ENCODE measurements around the gene BIVM. TPM values are rescaled to one million over a fixed set of nuclear protein-coding genes. Genes with fewer than 3 reads are reported as not detected.
A peak's percentile ranks its signal among the peaks of the same experiment; 100 is the strongest.

Gene BIVM
- total and polyA plus RNA-seq, 2 donors (not counting 3 experiments of a cell fraction or from before 2014, with no cell fraction given), result 7.7 to 20.3 TPM

- peak; percentile 21 for FAIRE-seq
- dilution Hi-C loops (cut with MboI; ENCODE audit: extremely low pct_ligation_motif_present, low sequenced_read_pairs) (no loop called here), intact Hi-C loops (cut with micrococcal nuclease) (loop anchor here (2.0 kb wide), 1 partner anchor 377 kb away; no protein-coding TSS in a partner anchor)
- H3K4me3 ChIP-seq (replicated peaks in 1 of 3; ENCODE audit: insufficient read depth in 1 of 3, low read depth in 1 of 3, low read length in 3 of 3), result no peak overlapping the region
- no peaks in the 10 kb centered on the region for H3K9me1 ChIP-seq (replicated peaks; ENCODE audit: control insufficient read depth, extremely low read depth, insufficient read depth, low read length)
- POLR2A ChIA-PET, result no interaction called here
- H3K9me3 ChIP-seq (replicated peaks; ENCODE audit: control insufficient read depth, insufficient read depth, low read length), result no peaks in the 10 kb centered on the region
- H3K27ac ChIP-seq (ENCODE audit: insufficient read depth, low read depth, low read length), result no peak overlapping the region
- no TSS peak for BruUV-seq (replicated peaks)
- peaks cover 22% of the 10 kb centered on the region for H3K79me2 ChIP-seq (ENCODE audit: control insufficient read depth, insufficient read depth, low read length)
- H3K4me2 ChIP-seq (ENCODE audit: insufficient read depth, low read length), result no peak overlapping the region
- H3K36me3 ChIP-seq (ENCODE audit: control insufficient read depth in 2 of 2, extremely low read depth in 1 of 2, insufficient read depth in 2 of 2, low read length in 2 of 2), result no peaks in the 10 kb centered on the region
- peaks cover 18% of the 10 kb centered on the region for H3K4me1 ChIP-seq (ENCODE audit: control insufficient read depth, extremely low read depth, insufficient read depth, low read length)
- H2AFZ ChIP-seq (ENCODE audit: low read depth, low read length), result no peak overlapping the region
- DNase-seq (ENCODE audit: low read depth, low spot score), result no peak
- no peaks in the 10 kb centered on the region for H3K27me3 ChIP-seq (ENCODE audit: control insufficient read depth in 2 of 2, insufficient read depth in 2 of 2, low read length in 2 of 2)
- no peaks in the 10 kb centered on the region for H4K20me1 ChIP-seq (replicated peaks; ENCODE audit: control insufficient read depth, extremely low read depth, insufficient read depth, low read length)
- H3K9ac ChIP-seq (replicated peaks; ENCODE audit: extremely low read depth, insufficient read depth, low read length), result no peak overlapping the region
- TF ChIP-seq POLR2A (IDR thresholded peaks at IDR 0.05; ENCODE audit: low read depth, low read length) (no peak), MAX (IDR thresholded peaks at IDR 0.05; ENCODE audit: insufficient read depth, insufficient read length) (no peak), POLR2AphosphoS5 (IDR thresholded peaks at IDR 0.05; ENCODE audit: insufficient read depth, low read depth, low read length) (no peak), EZH2 (IDR thresholded peaks at IDR 0.05; ENCODE audit: borderline replicate concordance, low read depth, low read length, severe bottlenecking) (no peak), JUN (IDR thresholded peaks at IDR 0.05; ENCODE audit: borderline replicate concordance, insufficient read depth, insufficient read length, low read depth) (no peak), FOS (IDR thresholded peaks at IDR 0.05; ENCODE audit: borderline replicate concordance, insufficient read depth, low read length) (no peak), MYC (IDR thresholded peaks at IDR 0.05; ENCODE audit: low read depth, low read length) (no peak), CTCF (IDR thresholded peaks at IDR 0.05; ENCODE audit: extremely low read depth in 1 of 2, insufficient read depth in 1 of 2, low read depth in 1 of 2, low read length in 2 of 2) (no peak), GATA2 (IDR thresholded peaks at IDR 0.05; ENCODE audit: insufficient read depth, insufficient read length, low read depth, low read length) (no peak)
- CTCF ChIA-PET, result interaction anchor here (1.5 to 3.1 kb wide), 3 partner anchors 58 to 189 kb away, joined by 3 to 29 read pairs (median 4); no protein-coding TSS in a partner anchor
Observed at GRCh38 chr13:102771298-102772041, 27.4 kb upstream of the BIVM start.
